Measurements from ENCODE around the gene ASXL2. TPM values are rescaled to one million over a fixed set of nuclear protein-coding genes. Genes with fewer than 3 reads are reported as not detected.

Gene ASXL2
- total RNA-seq, 2 donors from 2014 or later, result 31.8 to 40.2 TPM

Other genes with a start within 250 kb of the ASXL2 start
- 10 to 100 TPM; 17.1 to 20.0 TPM for gene DTNB, start 204.9 kb downstream of the ASXL2 start, total RNA-seq
- 1 to 10 TPM in 1 of 2 donors, under 1 TPM in 1; 0.48 to 6.7 TPM for gene KIF3C, start 104.0 kb upstream of the ASXL2 start, total RNA-seq
- 10 to 100 TPM; 83.1 to 90.1 TPM for gene RAB10, start 155.6 kb upstream of the ASXL2 start, total RNA-seq

All from activated naive CD4-positive, alpha-beta T cell treated with anti-CD3 and anti-CD28 coated beads, Interleukin-2, amount 50 U/mL, for 72 hours (primary cell).